Fibroblast of the aortic adventitia (primary cell): ENCODE data around the gene SNAP29. TPM values are rescaled to one million over a fixed set of nuclear protein-coding genes. Genes with fewer than 3 reads are reported as not detected.

Source experiments
- DNase-seq: peaks from one replicate; pipeline ENCODE4 v3.0.0-alpha.2; 2010; ENCODE audit warnings: low read depth
- H3K4me3 ChIP-seq: 2 replicates; pipeline ENCODE4 v1.5.1; 2011; ENCODE audit warnings: low read depth, mild to moderate bottlenecking, control low read depth, low read length, moderate library complexity
- total RNA-seq: library from RNA; depleted of rRNA; stranded (reverse); fragments of >200 nt; gene quantifications from 2 replicates; pipeline ENCODE4 v1.2.3, GENCODE V29; 2012; ENCODE audit warnings: low replicate concordance
- TF ChIP-seq, protein P1 (sequence below): IDR thresholded peaks from 2 replicates; pipeline ENCODE4 v1.5.1; 2011; ENCODE audit warnings: mild to moderate bottlenecking, low read length, control low read depth, inconsistent platforms; ENCODE audit not compliant: insufficient read depth

Gene SNAP29
- total RNA-seq: 10.6 and 15.5 TPM in 2 replicates

DNA sequence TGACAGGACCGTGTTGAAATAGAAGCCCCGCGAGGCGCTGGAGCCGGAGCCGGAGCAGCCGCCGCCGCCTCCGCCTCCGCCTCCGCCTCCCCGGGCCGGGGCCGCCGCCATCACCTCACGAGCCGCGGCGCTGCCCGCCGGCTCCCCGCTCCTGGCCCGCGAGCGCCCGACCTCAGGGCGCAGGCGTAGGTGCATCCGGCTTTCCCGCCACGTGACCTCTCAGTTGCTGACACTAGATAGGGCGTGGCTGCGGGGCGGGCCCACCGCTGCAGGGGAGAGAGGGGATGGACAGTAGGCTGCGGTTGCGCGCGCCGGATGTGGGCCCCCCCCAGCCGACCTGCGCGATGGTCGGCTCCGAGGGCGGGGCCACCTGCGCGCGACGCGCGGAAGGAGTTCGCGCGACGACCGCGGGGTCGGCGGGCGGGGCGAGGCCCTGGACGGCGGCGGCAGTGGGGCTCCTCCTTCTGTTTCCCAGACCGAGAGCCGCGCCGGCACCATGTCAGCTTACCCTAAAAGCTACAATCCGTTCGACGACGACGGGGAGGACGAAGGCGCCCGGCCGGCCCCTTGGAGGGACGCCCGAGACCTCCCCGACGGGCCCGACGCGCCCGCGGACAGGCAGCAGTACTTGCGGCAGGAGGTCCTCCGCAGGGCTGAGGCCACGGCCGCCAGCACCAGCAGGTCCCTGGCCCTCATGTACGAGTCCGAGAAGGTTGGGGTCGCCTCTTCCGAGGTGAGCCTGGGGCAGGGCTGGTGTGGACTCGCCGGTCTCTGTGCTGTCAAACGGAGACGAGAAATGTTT is at the start of gene SNAP29, which contains the start of gene PI4KA:
TSS of gene SNAP29 (plus strand) at position 393 of the 802 bp plus-strand sequence. CDS start at position 497, 104 bp downstream.
TSS of gene PI4KA (minus strand) at position 197 of the 802 bp plus-strand sequence. CDS start at position 111, 86 bp downstream.
- TF ChIP-seq, protein P1, sequence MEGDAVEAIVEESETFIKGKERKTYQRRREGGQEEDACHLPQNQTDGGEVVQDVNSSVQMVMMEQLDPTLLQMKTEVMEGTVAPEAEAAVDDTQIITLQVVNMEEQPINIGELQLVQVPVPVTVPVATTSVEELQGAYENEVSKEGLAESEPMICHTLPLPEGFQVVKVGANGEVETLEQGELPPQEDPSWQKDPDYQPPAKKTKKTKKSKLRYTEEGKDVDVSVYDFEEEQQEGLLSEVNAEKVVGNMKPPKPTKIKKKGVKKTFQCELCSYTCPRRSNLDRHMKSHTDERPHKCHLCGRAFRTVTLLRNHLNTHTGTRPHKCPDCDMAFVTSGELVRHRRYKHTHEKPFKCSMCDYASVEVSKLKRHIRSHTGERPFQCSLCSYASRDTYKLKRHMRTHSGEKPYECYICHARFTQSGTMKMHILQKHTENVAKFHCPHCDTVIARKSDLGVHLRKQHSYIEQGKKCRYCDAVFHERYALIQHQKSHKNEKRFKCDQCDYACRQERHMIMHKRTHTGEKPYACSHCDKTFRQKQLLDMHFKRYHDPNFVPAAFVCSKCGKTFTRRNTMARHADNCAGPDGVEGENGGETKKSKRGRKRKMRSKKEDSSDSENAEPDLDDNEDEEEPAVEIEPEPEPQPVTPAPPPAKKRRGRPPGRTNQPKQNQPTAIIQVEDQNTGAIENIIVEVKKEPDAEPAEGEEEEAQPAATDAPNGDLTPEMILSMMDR: no peak
- H3K4me3 ChIP-seq: peak within 1 kb of the TSS; percentile 85

DNA sequence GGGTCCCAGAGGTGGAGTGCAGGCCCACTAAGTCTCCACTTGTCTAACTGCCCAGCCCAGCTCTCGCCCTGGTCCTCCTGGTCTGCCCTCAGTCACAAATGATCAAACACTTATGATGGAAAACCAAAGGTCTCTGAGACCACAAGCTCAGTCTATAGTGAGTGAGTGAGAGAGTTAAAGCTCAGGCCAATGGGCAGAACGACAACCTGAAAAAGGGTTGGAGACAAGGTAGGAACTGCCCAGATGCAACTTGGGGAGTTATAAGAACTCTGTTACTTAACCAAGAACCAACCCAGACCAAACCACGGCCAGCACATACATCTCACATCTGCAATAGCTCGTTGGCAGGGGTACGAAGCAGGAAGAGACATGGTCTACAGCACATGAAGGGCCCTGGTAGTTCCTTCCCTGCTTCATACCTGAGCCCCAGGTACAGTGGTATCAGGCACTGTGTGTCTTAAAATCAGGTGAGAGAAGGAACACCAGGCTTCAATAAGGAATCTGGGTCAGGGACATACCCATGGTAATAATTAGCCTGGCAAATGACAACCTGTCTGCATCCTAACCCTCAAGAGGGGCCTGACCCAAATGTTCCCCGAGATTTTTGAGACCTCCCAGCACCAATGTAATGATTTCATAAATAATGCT is 49.1 kb upstream of the SNAP29 start:
- no peak for DNase-seq
- no peak overlapping the region for H3K4me3 ChIP-seq
- TF ChIP-seq, protein P1: no peak

More for the DNA sequence above, at the start of gene SNAP29, which contains the start of gene PI4KA:
- peak; percentile 96 for DNase-seq

DNA sequence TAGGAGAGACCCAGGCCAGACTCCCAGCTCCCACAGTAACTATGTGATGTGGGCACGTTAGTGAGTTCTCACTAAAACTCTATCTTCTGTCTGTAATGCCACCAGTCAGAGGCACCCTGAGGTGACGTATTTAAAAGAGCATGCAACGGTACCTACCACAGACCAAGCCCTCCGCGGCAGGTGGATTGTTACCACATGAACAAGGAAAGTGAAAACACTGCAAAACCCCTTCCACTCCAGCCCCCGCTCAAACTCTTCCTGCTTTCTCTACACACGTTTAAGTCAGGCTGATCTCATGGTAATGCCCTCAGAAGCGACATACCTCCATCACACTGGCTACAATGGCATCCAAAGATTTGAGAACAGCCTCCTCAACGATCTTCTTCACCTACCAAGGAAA is 48.2 kb upstream of the SNAP29 start:
- TF ChIP-seq, protein P1: no peak
- no peak overlapping the region for H3K4me3 ChIP-seq
- DNase-seq: no peak

DNA sequence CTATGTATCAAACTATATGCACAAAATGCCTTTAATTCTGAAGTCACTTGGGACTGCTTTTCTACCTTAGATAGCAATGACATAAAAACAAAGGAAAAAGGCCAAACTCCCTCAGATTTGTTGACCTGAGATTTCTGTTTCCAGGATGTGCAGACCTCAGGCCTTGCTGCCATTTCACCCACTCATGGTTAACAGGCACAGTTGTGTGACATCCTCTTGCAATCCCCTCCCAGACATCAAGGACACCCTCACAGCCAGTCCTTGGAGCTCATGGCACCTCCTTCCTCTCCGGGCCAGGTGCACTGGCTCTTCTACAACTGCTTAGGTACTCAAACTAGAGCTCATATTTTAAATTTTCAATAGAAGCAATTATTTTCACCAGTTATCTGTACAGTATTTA is 47.6 kb upstream of the SNAP29 start:
- no peak for DNase-seq
- TF ChIP-seq, protein P1: no peak
- no peak overlapping the region for H3K4me3 ChIP-seq

DNA sequence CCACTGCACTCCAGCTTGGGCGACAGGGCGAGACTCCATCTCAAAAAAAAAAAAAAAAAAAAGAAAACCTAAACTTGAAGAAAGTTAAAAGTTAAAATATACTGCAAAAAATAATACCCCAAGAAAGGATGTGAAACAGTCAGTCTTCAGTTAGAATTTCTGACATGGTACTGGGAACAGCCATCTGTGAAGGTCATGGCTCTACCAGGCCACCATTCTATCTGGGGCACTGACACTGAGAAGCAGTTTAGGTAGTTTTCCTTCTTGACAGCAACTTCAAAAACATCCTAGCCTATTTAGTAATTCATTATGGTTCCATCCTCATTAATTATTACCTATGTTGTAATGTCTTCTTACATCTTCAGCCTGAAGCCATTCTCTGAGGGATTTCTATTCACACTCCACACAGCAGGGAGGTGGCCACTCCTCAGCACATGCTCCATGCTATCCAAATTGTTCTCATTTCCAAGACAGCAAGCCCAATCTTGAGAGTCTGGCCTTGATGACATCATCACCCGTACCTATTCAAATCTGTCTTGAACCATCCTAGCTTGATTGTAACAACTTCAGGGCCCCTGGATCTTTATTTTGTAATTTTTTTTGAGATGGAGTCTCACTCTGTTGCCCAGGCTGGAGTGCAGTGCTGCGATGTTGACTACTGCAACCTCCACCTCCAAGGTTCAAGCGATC is 46.7 kb upstream of the SNAP29 start:
- no peak overlapping the region for H3K4me3 ChIP-seq
- DNase-seq: no peak
- TF ChIP-seq, protein P1: no peak

DNA sequence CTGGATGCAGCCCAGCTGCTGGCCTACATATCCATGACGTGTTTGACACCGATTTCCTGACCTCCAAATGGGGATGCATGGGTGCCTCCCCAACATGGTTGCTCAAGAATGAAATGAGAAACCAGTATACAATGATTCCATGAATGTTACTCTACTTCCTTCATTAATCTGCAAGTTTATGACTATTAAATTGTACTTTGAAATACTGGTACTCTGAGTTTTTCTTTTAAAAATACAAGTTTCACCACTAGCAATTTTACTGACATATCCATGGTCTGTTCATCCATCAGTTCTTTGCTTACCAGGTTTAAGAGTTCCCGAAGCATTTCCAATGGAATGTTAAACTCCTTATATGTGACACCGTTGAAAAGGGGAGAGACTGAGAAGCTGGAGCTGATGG is 45.8 kb upstream of the SNAP29 start:
- no peak overlapping the region for H3K4me3 ChIP-seq
- no peak for DNase-seq
- TF ChIP-seq, protein P1: no peak
